Calu3 (cell line): ENCODE measurements around the gene CNIH4. TPM values are rescaled to one million over a fixed set of nuclear protein-coding genes. Genes with fewer than 3 reads are reported as not detected.

ENCODE experiments used
- BruUV-seq: library from RNA; stranded (reverse); fragments of 400-500 nt; replicated peaks from 2 replicates; lab custom pipeline; 2021; lab: Mats Ljungman, UMichigan
- CTCF ChIA-PET: fragments of 300-600 bp; sonication (Branson Sonifier 250); formaldehyde crosslinking; loops from one replicate; lab custom pipeline; 2022; ENCODE audit warnings: antibody characterized with exemption; lab: Charles Lee
- DNase-seq: peaks from one replicate; pipeline ENCODE4 v3.0.0; 2022
- H3K27ac Mint-ChIP-seq: one replicate; pipeline ENCODE4 v1.8.0; 2022; ENCODE audit warnings: mixed read lengths; ENCODE audit not compliant: unreplicated experiment
- H3K27me3 Mint-ChIP-seq: one replicate; pipeline ENCODE4 v1.8.0; 2022; ENCODE audit warnings: mixed read lengths; ENCODE audit not compliant: unreplicated experiment
- H3K36me3 Mint-ChIP-seq: one replicate; pipeline ENCODE4 v1.8.0; 2022; ENCODE audit warnings: mild to moderate bottlenecking, moderate library complexity, mixed read lengths; ENCODE audit not compliant: insufficient read depth, unreplicated experiment
- H3K4me1 Mint-ChIP-seq: one replicate; pipeline ENCODE4 v1.8.0; 2022; ENCODE audit warnings: mild to moderate bottlenecking, low read depth, mixed read lengths; ENCODE audit not compliant: unreplicated experiment
- H3K4me3 Mint-ChIP-seq: one replicate; pipeline ENCODE4 v1.8.0; 2022; ENCODE audit warnings: mild to moderate bottlenecking, low read depth, moderate library complexity, mixed read lengths; ENCODE audit not compliant: unreplicated experiment
- H3K9me3 Mint-ChIP-seq: one replicate; pipeline ENCODE4 v1.8.0; 2022; ENCODE audit warnings: low read depth, mixed read lengths; ENCODE audit not compliant: unreplicated experiment
- CTCF ChIP-seq: fragments of 200-600 bp; IDR thresholded peaks from one replicate; pipeline ENCODE4 v1.8.0; 2022; ENCODE audit warnings: antibody characterized with exemption; ENCODE audit not compliant: unreplicated experiment
- intact Hi-C: fragments of 100-400 bp; cut with micrococcal nuclease; formaldehyde crosslinking; loops from one replicate; pipeline ENCODE4 v1.10.0; 2022; ENCODE audit not compliant: unreplicated experiment
- total RNA-seq: library from RNA; stranded (reverse); gene quantifications from 2 replicates; pipeline ENCODE4 v1.2.3, GENCODE V29; 2022

Gene CNIH4
- total RNA-seq, 1 experiment from 2014 or later = 91.4 TPM

- intact Hi-C loops = no loop called here
- no peak overlapping the region for H3K27ac Mint-ChIP-seq
- no peak overlapping the region for H3K4me3 Mint-ChIP-seq
- H3K4me1 Mint-ChIP-seq = peaks cover 21% of the 10 kb centered on the region
- TF ChIP-seq CTCF = no peak
- no peak for DNase-seq
- H3K9me3 Mint-ChIP-seq = no peaks in the 10 kb centered on the region
- no TSS peak for BruUV-seq
- H3K27me3 Mint-ChIP-seq = no peaks in the 10 kb centered on the region
- CTCF ChIA-PET = no interaction called here
- peaks cover 56% of the 10 kb centered on the region for H3K36me3 Mint-ChIP-seq
These were observed 23.3 kb downstream of the CNIH4 start for GRCh38 chr1:224380003-224380402.

DNA sequence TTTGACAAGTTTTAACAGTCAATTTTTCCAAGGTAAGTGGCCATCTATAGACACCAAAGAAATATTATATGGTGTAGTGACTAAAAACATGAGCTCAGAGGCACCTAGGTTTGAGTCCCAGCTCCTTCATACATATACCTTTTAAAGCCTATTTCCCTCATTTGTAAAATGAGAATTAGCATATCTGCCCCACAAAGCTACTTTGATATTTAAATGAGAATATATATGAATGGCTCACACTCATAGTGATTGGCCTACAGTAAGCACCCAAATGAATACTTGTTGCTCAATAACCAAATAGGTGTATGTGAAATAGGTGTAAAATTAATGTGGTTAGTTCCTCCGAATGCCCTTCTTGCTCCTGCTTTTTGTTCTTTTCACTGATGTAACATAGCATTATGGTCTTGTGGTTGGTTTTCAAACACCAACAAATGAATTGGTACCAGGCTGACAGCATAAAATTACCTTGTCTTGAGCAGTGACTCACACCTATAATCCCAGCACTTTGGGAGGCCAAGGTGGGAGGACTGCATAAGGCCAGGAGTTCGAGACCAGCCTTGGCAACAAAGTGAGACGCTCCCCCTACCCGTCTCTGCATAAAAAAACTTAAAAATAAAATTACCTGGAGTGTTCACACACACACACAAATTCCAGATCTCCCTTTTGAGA, 25.3 kb downstream of the CNIH4 start:
- Mint-ChIP-seq H3K4me1 (peaks cover 9% of the 10 kb centered on the region), H3K36me3 (peaks cover 57% of the 10 kb centered on the region), H3K27me3 (no peaks in the 10 kb centered on the region), H3K27ac (peak overlapping the region; percentile 23), H3K9me3 (no peaks in the 10 kb centered on the region), H3K4me3 (no peak overlapping the region)
- TF ChIP-seq CTCF = no peak
- BruUV-seq = no TSS peak
- DNase-seq = no peak
- CTCF ChIA-PET = no interaction called here
- intact Hi-C loops = no loop called here

DNA sequence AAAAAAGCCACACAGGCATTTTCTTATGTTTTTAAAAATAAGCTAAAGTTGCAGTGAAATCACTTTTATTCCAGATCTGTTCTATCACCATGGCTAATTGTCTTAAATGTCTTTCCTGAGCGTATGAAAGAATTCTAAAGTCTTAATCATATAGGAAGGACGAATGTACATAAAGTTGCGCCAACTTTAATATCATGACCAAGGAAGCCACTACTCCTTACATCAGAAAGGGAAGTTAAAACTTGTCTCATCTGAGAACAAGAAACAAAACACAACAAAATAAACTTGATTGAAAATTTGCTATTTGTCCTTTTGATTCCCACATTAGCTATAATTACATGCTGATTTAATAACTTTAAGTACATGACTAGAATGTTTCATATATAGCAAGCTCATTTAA, 26.5 kb downstream of the CNIH4 start:
- CTCF ChIA-PET = no interaction called here
- intact Hi-C loops = no loop called here
- no TSS peak for BruUV-seq
- Mint-ChIP-seq H3K27ac (no peak overlapping the region), H3K4me1 (no peaks in the 10 kb centered on the region), H3K36me3 (peaks cover 52% of the 10 kb centered on the region), H3K27me3 (no peaks in the 10 kb centered on the region), H3K9me3 (no peaks in the 10 kb centered on the region), H3K4me3 (no peak overlapping the region)
- TF ChIP-seq CTCF = no peak
- DNase-seq = no peak

- peaks cover 71% of the 10 kb centered on the region for H3K36me3 Mint-ChIP-seq
These were observed 30.7 kb downstream of the CNIH4 start for GRCh38 chr1:224387302-224387912.

More at GRCh38 chr1:224387302-224387912, 30.7 kb downstream of the CNIH4 start:
- Mint-ChIP-seq H3K4me3 (no peak overlapping the region), H3K9me3 (no peaks in the 10 kb centered on the region), H3K27me3 (no peaks in the 10 kb centered on the region), H3K27ac (no peak overlapping the region), H3K4me1 (no peaks in the 10 kb centered on the region)
- intact Hi-C loops = no loop called here
- CTCF ChIA-PET = no interaction called here
- DNase-seq = no peak
- BruUV-seq = no TSS peak
- no peak for TF ChIP-seq CTCF
